ENCODE data around the gene LAMA2. TPM values are rescaled to one million over a fixed set of nuclear protein-coding genes. Genes with fewer than 3 reads are reported as not detected.

Gene LAMA2
- total and polyA plus RNA-seq, 7 experiments from 2014 or later: 0.02 to 0.59 (median 0.35) TPM; not detected in 4

DNA sequence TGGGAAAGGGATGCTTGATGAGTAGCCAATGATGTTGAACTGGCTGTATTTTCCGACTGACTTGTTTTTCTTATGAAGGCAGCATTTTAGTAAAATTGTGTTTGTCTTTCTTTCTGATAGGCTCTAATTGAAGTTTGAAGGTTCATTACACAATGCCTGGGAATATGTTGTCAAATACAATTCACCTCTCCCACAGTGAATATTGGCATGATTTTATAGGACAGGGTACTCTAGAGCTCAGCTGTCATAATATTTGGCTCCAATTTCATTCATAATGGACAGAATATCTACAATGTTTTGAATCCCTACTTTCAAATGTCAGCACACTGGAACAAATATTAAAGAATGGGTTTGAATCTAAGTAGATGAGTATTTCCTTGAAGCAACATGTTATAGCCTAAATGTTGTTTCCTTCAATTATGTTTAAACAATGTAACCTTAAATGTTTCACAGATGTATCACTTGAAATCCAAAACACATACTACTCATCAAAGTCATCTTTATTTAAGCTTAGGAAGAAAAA is 81.4 kb downstream of the LAMA2 start:
- Mint-ChIP-seq H3K9me3 (peaks cover 0 to 2% (median 0%) of the 10 kb centered on the region in 11 donors), H3K27me3 (peaks cover 0 to 20% (median 0%) of the 10 kb centered on the region in 5 donors), H3K36me3 (no peaks in the 10 kb centered on the region), H3K27ac (no peak overlapping the region), H3K4me1 (no peaks in the 10 kb centered on the region), H3K4me3 (no peak overlapping the region)
- DNase-seq (no peak), ATAC-seq (no peak)
- POLR2A ChIA-PET: no interaction called here
- no peak overlapping the region for H3K4me3 ChIP-seq (ENCODE audit: low read length)
- no peak overlapping the region for H3K27ac ChIP-seq (ENCODE audit: low read depth, low read length)
- H3K27me3 ChIP-seq (ENCODE audit: control insufficient read depth in 2 of 2, insufficient read depth in 2 of 2, low read length in 2 of 2): no peaks in the 10 kb centered on the region
- no peaks in the 10 kb centered on the region for H3K9me3 ChIP-seq (ENCODE audit: control insufficient read depth in 2 of 3, low read length in 3 of 3)
- CTCF ChIA-PET: no interaction called here
- intact Hi-C loops (cut with micrococcal nuclease): no loop called here
- H3K36me3 ChIP-seq (ENCODE audit: control insufficient read depth in 2 of 3, insufficient read depth in 3 of 3, low read length in 3 of 3): no peaks in the 10 kb centered on the region
- no peaks in the 10 kb centered on the region for H3K4me1 ChIP-seq (ENCODE audit: control insufficient read depth in 2 of 2, insufficient read depth in 2 of 2, low read length in 2 of 2)

DNA sequence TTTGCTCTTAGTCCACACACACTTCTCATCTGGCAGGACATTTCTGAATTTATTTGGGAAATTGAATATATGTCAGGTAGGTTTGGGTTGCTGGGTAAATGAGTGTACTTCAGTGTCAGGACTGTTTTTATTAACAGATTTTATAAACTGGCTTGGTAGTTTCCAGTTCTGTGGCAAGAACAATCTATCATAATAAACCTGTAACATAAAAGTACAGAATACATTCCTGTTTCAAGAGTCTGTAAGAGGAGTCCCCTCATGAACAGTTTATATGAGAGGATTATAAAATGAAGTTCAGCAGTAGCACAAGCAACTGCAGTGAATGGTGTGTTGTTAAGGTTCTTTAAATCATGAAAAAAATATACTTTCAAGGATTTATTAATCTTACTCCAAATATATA is 81.8 kb downstream of the LAMA2 start:
- no peak for DNase-seq
- no peaks in the 10 kb centered on the region for H3K36me3 Mint-ChIP-seq
- no peak overlapping the region for H3K27ac ChIP-seq (ENCODE audit: low read depth, low read length)
- H3K27ac Mint-ChIP-seq: no peak overlapping the region
- H3K4me1 Mint-ChIP-seq: no peaks in the 10 kb centered on the region
- H3K4me3 ChIP-seq (ENCODE audit: low read length): no peak overlapping the region
- H3K27me3 Mint-ChIP-seq: peaks cover 0 to 20% (median 0%) of the 10 kb centered on the region in 5 donors
- ChIA-PET CTCF (no interaction called here), POLR2A (no interaction called here)
- H3K9me3 ChIP-seq (ENCODE audit: control insufficient read depth in 2 of 3, low read length in 3 of 3): no peaks in the 10 kb centered on the region
- H3K36me3 ChIP-seq (ENCODE audit: control insufficient read depth in 2 of 3, insufficient read depth in 3 of 3, low read length in 3 of 3): no peaks in the 10 kb centered on the region
- ATAC-seq: no peak
- no peaks in the 10 kb centered on the region for H3K27me3 ChIP-seq (ENCODE audit: control insufficient read depth in 2 of 2, insufficient read depth in 2 of 2, low read length in 2 of 2)
- H3K4me3 Mint-ChIP-seq: no peak overlapping the region
- intact Hi-C loops (cut with micrococcal nuclease): no loop called here
- peaks cover 0 to 2% (median 0%) of the 10 kb centered on the region in 11 donors for H3K9me3 Mint-ChIP-seq
- no peaks in the 10 kb centered on the region for H3K4me1 ChIP-seq (ENCODE audit: control insufficient read depth in 2 of 2, insufficient read depth in 2 of 2, low read length in 2 of 2)

DNA sequence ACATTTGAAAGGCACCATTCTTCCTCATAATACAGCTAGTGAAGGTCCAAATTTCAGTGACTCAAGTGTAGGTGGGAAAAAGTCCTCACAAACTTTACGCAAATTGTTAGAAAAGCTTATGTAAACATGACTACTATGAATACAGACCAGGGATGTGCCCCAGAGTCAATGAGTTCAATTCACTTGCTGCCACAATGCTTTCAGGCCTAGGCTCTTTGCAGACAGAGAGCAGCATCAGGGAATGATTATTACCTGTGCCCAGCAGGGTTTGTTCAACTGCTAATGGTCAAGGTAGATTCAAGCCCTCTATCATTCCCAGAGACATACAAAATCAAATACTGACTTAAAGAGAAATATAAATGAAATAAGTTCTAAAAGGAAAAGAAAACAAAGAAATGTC is 84.0 kb downstream of the LAMA2 start:
- H3K4me3 ChIP-seq (ENCODE audit: low read length): no peak overlapping the region
- H3K36me3 Mint-ChIP-seq: no peaks in the 10 kb centered on the region
- H3K27me3 Mint-ChIP-seq: peaks cover 0 to 13% (median 1%) of the 10 kb centered on the region in 5 donors
- no peaks in the 10 kb centered on the region for H3K27me3 ChIP-seq (ENCODE audit: control insufficient read depth in 2 of 2, insufficient read depth in 2 of 2, low read length in 2 of 2)
- H3K27ac Mint-ChIP-seq: no peak overlapping the region
- intact Hi-C loops (cut with micrococcal nuclease): no loop called here
- H3K4me1 Mint-ChIP-seq: no peaks in the 10 kb centered on the region
- DNase-seq: no peak
- ChIA-PET CTCF (no interaction called here), POLR2A (no interaction called here)
- no peak overlapping the region for H3K4me3 Mint-ChIP-seq
- H3K4me1 ChIP-seq (ENCODE audit: control insufficient read depth in 2 of 2, insufficient read depth in 2 of 2, low read length in 2 of 2): no peaks in the 10 kb centered on the region
- H3K9me3 Mint-ChIP-seq: peaks cover 0 to under 1% (median 0%) of the 10 kb centered on the region in 11 donors
- ATAC-seq: no peak
- H3K9me3 ChIP-seq (ENCODE audit: control insufficient read depth in 2 of 3, low read length in 3 of 3): no peaks in the 10 kb centered on the region
- no peak overlapping the region for H3K27ac ChIP-seq (ENCODE audit: low read depth, low read length)
- H3K36me3 ChIP-seq (ENCODE audit: control insufficient read depth in 2 of 3, insufficient read depth in 3 of 3, low read length in 3 of 3): no peaks in the 10 kb centered on the region

- peaks cover 0 to 9% (median 0%) of the 10 kb centered on the region in 5 donors for H3K27me3 Mint-ChIP-seq
- ATAC-seq: no peak
- CTCF ChIA-PET: no interaction called here
Observed at GRCh38 chr6:128979071-128979470, 96.1 kb downstream of the LAMA2 start.

DNA sequence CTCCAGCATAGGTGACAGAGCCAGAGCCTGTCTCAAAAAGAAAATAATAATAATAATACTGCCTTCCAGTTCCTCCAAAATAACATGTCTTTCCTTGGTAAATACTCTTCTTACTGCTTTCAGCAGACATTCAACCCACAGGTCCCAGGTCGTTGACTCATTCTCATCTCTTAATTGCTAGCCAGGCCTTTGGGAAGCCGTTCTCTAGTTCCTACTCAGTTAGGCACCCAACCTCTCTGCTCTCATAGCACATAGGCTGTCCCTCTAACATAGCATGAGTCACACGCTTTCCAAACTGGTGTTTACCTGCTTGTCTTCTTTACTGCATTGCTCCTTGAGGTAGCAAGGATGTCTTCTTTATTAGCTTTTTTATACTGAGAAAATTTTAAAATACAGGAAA is 98.8 kb downstream of the LAMA2 start:
- H3K4me3 Mint-ChIP-seq: no peak overlapping the region
- no peak overlapping the region for H3K27ac Mint-ChIP-seq
- H3K27ac ChIP-seq (ENCODE audit: low read depth, low read length): no peak overlapping the region
- no peaks in the 10 kb centered on the region for H3K4me1 ChIP-seq (ENCODE audit: control insufficient read depth in 2 of 2, insufficient read depth in 2 of 2, low read length in 2 of 2)
- peaks cover 0 to 4% (median 0%) of the 10 kb centered on the region in 5 donors for H3K27me3 Mint-ChIP-seq
- H3K9me3 ChIP-seq (ENCODE audit: control insufficient read depth in 2 of 3, low read length in 3 of 3): no peaks in the 10 kb centered on the region
- CTCF ChIA-PET: no interaction called here
- DNase-seq (no peak), ATAC-seq (no peak)
- H3K9me3 Mint-ChIP-seq: peaks cover 0 to 4% (median 0%) of the 10 kb centered on the region in 11 donors
- H3K27me3 ChIP-seq (ENCODE audit: control insufficient read depth in 2 of 2, insufficient read depth in 2 of 2, low read length in 2 of 2): no peaks in the 10 kb centered on the region
- H3K36me3 Mint-ChIP-seq: no peaks in the 10 kb centered on the region
- no peaks in the 10 kb centered on the region for H3K36me3 ChIP-seq (ENCODE audit: control insufficient read depth in 2 of 3, insufficient read depth in 3 of 3, low read length in 3 of 3)
- no peaks in the 10 kb centered on the region for H3K4me1 Mint-ChIP-seq
- POLR2A ChIA-PET: no interaction called here
- H3K4me3 ChIP-seq (ENCODE audit: low read length): no peak overlapping the region
- intact Hi-C loops (cut with micrococcal nuclease): no loop called here

More at GRCh38 chr6:128979071-128979470, 96.1 kb downstream of the LAMA2 start:
- Mint-ChIP-seq H3K36me3 (no peaks in the 10 kb centered on the region), H3K4me1 (no peaks in the 10 kb centered on the region), H3K4me3 (no peak overlapping the region), H3K9me3 (peaks cover 0 to 4% (median 0%) of the 10 kb centered on the region in 11 donors), H3K27ac (no peak overlapping the region)
- no peak for DNase-seq
- Histone ChIP-seq H3K4me1 (ENCODE audit: control insufficient read depth in 2 of 2, insufficient read depth in 2 of 2, low read length in 2 of 2) (no peaks in the 10 kb centered on the region), H3K27me3 (ENCODE audit: control insufficient read depth in 2 of 2, insufficient read depth in 2 of 2, low read length in 2 of 2) (no peaks in the 10 kb centered on the region), H3K27ac (ENCODE audit: low read depth, low read length) (no peak overlapping the region), H3K9me3 (ENCODE audit: control insufficient read depth in 2 of 3, low read length in 3 of 3) (no peaks in the 10 kb centered on the region), H3K4me3 (ENCODE audit: low read length) (no peak overlapping the region), H3K36me3 (ENCODE audit: control insufficient read depth in 2 of 3, insufficient read depth in 3 of 3, low read length in 3 of 3) (no peaks in the 10 kb centered on the region)
- POLR2A ChIA-PET: no interaction called here
- intact Hi-C loops (cut with micrococcal nuclease): no loop called here

GRCh38 chr6:128990360-128990759 is 107.4 kb downstream of the LAMA2 start:
- Histone ChIP-seq H3K9me3 (ENCODE audit: control insufficient read depth in 2 of 3, low read length in 3 of 3) (no peaks in the 10 kb centered on the region), H3K4me3 (ENCODE audit: low read length) (no peak overlapping the region), H3K36me3 (ENCODE audit: control insufficient read depth in 2 of 3, insufficient read depth in 3 of 3, low read length in 3 of 3) (no peaks in the 10 kb centered on the region), H3K27me3 (ENCODE audit: control insufficient read depth in 2 of 2, insufficient read depth in 2 of 2, low read length in 2 of 2) (no peaks in the 10 kb centered on the region), H3K4me1 (ENCODE audit: control insufficient read depth in 2 of 2, insufficient read depth in 2 of 2, low read length in 2 of 2) (no peaks in the 10 kb centered on the region), H3K27ac (ENCODE audit: low read depth, low read length) (no peak overlapping the region)
- Mint-ChIP-seq H3K4me3 (no peak overlapping the region), H3K4me1 (no peaks in the 10 kb centered on the region), H3K36me3 (no peaks in the 10 kb centered on the region), H3K9me3 (no peaks in the 10 kb centered on the region), H3K27ac (no peak overlapping the region), H3K27me3 (peaks cover 0 to 10% (median 0%) of the 10 kb centered on the region in 5 donors)
- intact Hi-C loops (cut with micrococcal nuclease): no loop called here
- no peak for DNase-seq
- no peak for ATAC-seq
- CTCF ChIA-PET: no interaction called here
- POLR2A ChIA-PET: no interaction called here

- Histone ChIP-seq H3K4me1 (ENCODE audit: control insufficient read depth in 2 of 2, insufficient read depth in 2 of 2, low read length in 2 of 2) (no peaks in the 10 kb centered on the region), H3K27me3 (ENCODE audit: control insufficient read depth in 2 of 2, insufficient read depth in 2 of 2, low read length in 2 of 2) (no peaks in the 10 kb centered on the region), H3K4me3 (ENCODE audit: low read length) (no peak overlapping the region), H3K27ac (ENCODE audit: low read depth, low read length) (no peak overlapping the region), H3K36me3 (ENCODE audit: control insufficient read depth in 2 of 3, insufficient read depth in 3 of 3, low read length in 3 of 3) (no peaks in the 10 kb centered on the region), H3K9me3 (ENCODE audit: control insufficient read depth in 2 of 3, low read length in 3 of 3) (no peaks in the 10 kb centered on the region)
- Mint-ChIP-seq H3K9me3 (peaks cover 0 to 3% (median 0%) of the 10 kb centered on the region in 11 donors), H3K27me3 (peaks cover 0 to 13% (median 4%) of the 10 kb centered on the region in 5 donors), H3K36me3 (no peaks in the 10 kb centered on the region), H3K4me1 (no peaks in the 10 kb centered on the region), H3K4me3 (no peak overlapping the region), H3K27ac (no peak overlapping the region)
- no peak for DNase-seq
- no peak for ATAC-seq
- CTCF ChIA-PET: interaction anchor here (0.6 kb wide), 1 partner anchor 1475 kb away, joined by 3 read pairs; no protein-coding TSS in a partner anchor
- intact Hi-C loops (cut with micrococcal nuclease): no loop called here
- POLR2A ChIA-PET: no interaction called here
Observed at GRCh38 chr6:128990915-128991314, 108.0 kb downstream of the LAMA2 start.
